OCI-LY1 (cell line): ENCODE results near the gene ACP5.

Experiments
- H2AFZ ChIP-seq: fragments of 200-600 bp; sonication (generic), shearing (Covaris generic); 2 replicates; pipeline ENCODE4 v1.6.0; 2014; ENCODE audit warnings: antibody characterized with exemption, mild to moderate bottlenecking, low read length
- H3F3A ChIP-seq: fragments of 200-600 bp; sonication (generic), shearing (Covaris generic); 2 replicates; pipeline ENCODE4 v1.6.0; 2014; ENCODE audit warnings: mild to moderate bottlenecking, antibody characterized with exemption, low read length, moderate library complexity; ENCODE audit not compliant: insufficient read depth
- H3K27ac ChIP-seq: fragments of 200-600 bp; sonication (generic); 2 replicates; pipeline ENCODE4 v1.5.1; 2014; ENCODE audit warnings: low read length, mixed run types, mild to moderate bottlenecking, low read depth; ENCODE audit not compliant: poor library complexity, severe bottlenecking
- H3K27me3 ChIP-seq: fragments of 200-600 bp; sonication (generic); 2 replicates; pipeline ENCODE4 v1.6.0; 2014; ENCODE audit warnings: antibody characterized with exemption, mild to moderate bottlenecking, low read length, moderate library complexity; ENCODE audit not compliant: insufficient read depth
- H3K36me3 ChIP-seq: fragments of 200-600 bp; sonication (generic); 2 replicates; pipeline ENCODE4 v1.6.1; 2014; ENCODE audit warnings: mild to moderate bottlenecking, antibody characterized with exemption, low read length, moderate library complexity, mixed read lengths; ENCODE audit not compliant: insufficient read depth
- H3K4me1 ChIP-seq: fragments of 200-600 bp; sonication (generic); 2 replicates; pipeline ENCODE4 v1.5.1; 2014; ENCODE audit warnings: mild to moderate bottlenecking, low read length, moderate library complexity; ENCODE audit not compliant: insufficient read depth, severe bottlenecking
- H3K4me2 ChIP-seq: fragments of 200-600 bp; sonication (generic), shearing (Covaris generic); 2 replicates; pipeline ENCODE4 v1.6.1; 2014; ENCODE audit warnings: low read length
- H3K4me3 ChIP-seq: fragments of 200-600 bp; sonication (generic); 2 replicates; pipeline ENCODE4 v1.5.1; 2014; ENCODE audit warnings: low read length, low read depth, mild to moderate bottlenecking, mixed read lengths; ENCODE audit not compliant: poor library complexity, severe bottlenecking
- H3K79me2 ChIP-seq: fragments of 200-600 bp; shearing (Covaris generic); 2 replicates; pipeline ENCODE4 v1.6.1; 2016; ENCODE audit warnings: mixed run types, low read length, mixed read lengths; ENCODE audit not compliant: insufficient read depth
- H3K9ac ChIP-seq: fragments of 200-600 bp; sonication (generic), shearing (Covaris generic); 2 replicates; pipeline ENCODE4 v1.6.1; 2014; ENCODE audit warnings: mild to moderate bottlenecking, low read length, mixed read lengths
- H3K9me2 ChIP-seq: fragments of 200-600 bp; sonication (generic), shearing (Covaris generic); 2 replicates; pipeline ENCODE4 v1.6.1; 2014; ENCODE audit warnings: low read depth, mild to moderate bottlenecking, low read length, mixed read lengths
- H3K9me3 ChIP-seq: fragments of 200-600 bp; shearing (Covaris generic); 2 replicates; pipeline ENCODE4 v1.6.1; 2014; ENCODE audit warnings: low read length, mixed read lengths
- H4K20me1 ChIP-seq: fragments of 200-600 bp; sonication (generic), shearing (Covaris generic); 2 replicates; pipeline ENCODE4 v1.6.0; 2016; ENCODE audit warnings: mild to moderate bottlenecking, low read length; ENCODE audit not compliant: insufficient read depth
- CTCF ChIP-seq: fragments of 200-600 bp; sonication (generic), shearing (Covaris generic); IDR thresholded peaks from 2 replicates; pipeline ENCODE4 v1.5.1; 2017; ENCODE audit warnings: mild to moderate bottlenecking, antibody characterized with exemption, low read length, moderate library complexity, mixed read lengths
- EZH2 ChIP-seq: fragments of 200-600 bp; sonication (generic), shearing (Covaris generic); IDR thresholded peaks from 2 replicates; pipeline ENCODE4 v1.8.0; 2017; ENCODE audit warnings: borderline replicate concordance, mixed run types, mild to moderate bottlenecking, antibody characterized with exemption, low read length, moderate library complexity, mixed read lengths

Gene ACP5

GRCh38 chr19:11552666-11553372 is 24.6 kb downstream of the ACP5 start:
- Histone ChIP-seq H4K20me1 (no peaks in the 10 kb centered on the region), H3K36me3 (peaks cover 30% of the 10 kb centered on the region), H3K4me1 (peaks cover 17% of the 10 kb centered on the region), H2AFZ (no peak overlapping the region), H3K27me3 (no peaks in the 10 kb centered on the region), H3K4me3 (no peak overlapping the region), H3F3A (no peaks in the 10 kb centered on the region), H3K27ac (peak overlapping the region; percentile 43), H3K9ac (no peak overlapping the region), H3K9me3 (no peaks in the 10 kb centered on the region), H3K4me2 (no peak overlapping the region), H3K79me2 (peaks cover 5% of the 10 kb centered on the region), H3K9me2 (no peaks in the 10 kb centered on the region)
- TF ChIP-seq CTCF, result no peak
- TF ChIP-seq EZH2, result no peak

- no peak overlapping the region for H3K4me2 ChIP-seq
- H3K9me2 ChIP-seq, result no peaks in the 10 kb centered on the region
- no peak overlapping the region for H3K27ac ChIP-seq
- no peaks in the 10 kb centered on the region for H3K79me2 ChIP-seq
- H3K4me3 ChIP-seq, result no peak overlapping the region
- peaks cover 9% of the 10 kb centered on the region for H3K4me1 ChIP-seq
- H3K9ac ChIP-seq, result no peak overlapping the region
- H3K27me3 ChIP-seq, result no peaks in the 10 kb centered on the region
- no peak overlapping the region for H2AFZ ChIP-seq
- peaks cover 30% of the 10 kb centered on the region for H3K36me3 ChIP-seq
- H3K9me3 ChIP-seq, result no peaks in the 10 kb centered on the region
- TF ChIP-seq CTCF, result peak; percentile 41
- TF ChIP-seq EZH2, result no peak
- H4K20me1 ChIP-seq, result no peaks in the 10 kb centered on the region
- H3F3A ChIP-seq, result no peaks in the 10 kb centered on the region
Observed at GRCh38 chr19:11551603-11552235, 25.7 kb downstream of the ACP5 start.

- no peaks in the 10 kb centered on the region for H3K79me2 ChIP-seq
- no peak overlapping the region for H3K9ac ChIP-seq
- no peak overlapping the region for H3K4me2 ChIP-seq
- peaks cover 27% of the 10 kb centered on the region for H3K36me3 ChIP-seq
- H4K20me1 ChIP-seq, result no peaks in the 10 kb centered on the region
- no peak overlapping the region for H2AFZ ChIP-seq
- H3F3A ChIP-seq, result no peaks in the 10 kb centered on the region
- no peak overlapping the region for H3K4me3 ChIP-seq
- H3K27ac ChIP-seq, result no peak overlapping the region
- no peaks in the 10 kb centered on the region for H3K9me3 ChIP-seq
- no peaks in the 10 kb centered on the region for H3K9me2 ChIP-seq
- H3K27me3 ChIP-seq, result no peaks in the 10 kb centered on the region
- H3K4me1 ChIP-seq, result peaks cover 7% of the 10 kb centered on the region
- TF ChIP-seq EZH2 (no peak), CTCF (no peak)
Observed at GRCh38 chr19:11550265-11550664, 27.2 kb downstream of the ACP5 start.
